CD14-positive monocyte (primary cell): Measurements from ENCODE around the gene TDRD7. TPM values are rescaled to one million over a fixed set of nuclear protein-coding genes. Genes with fewer than 3 reads are reported as not detected.

ENCODE experiments used
- DNase-seq, 3 donors: peaks; one replicate each; pipeline ENCODE4 v3.0.0-alpha.2; 2011 to 2022
- H2AFZ ChIP-seq: 2 replicates; pipeline ENCODE4 v1.6.0; 2012; ENCODE audit warnings: mild to moderate bottlenecking, low read depth, low read length, inconsistent platforms; ENCODE audit not compliant: insufficient read depth, poor library complexity, severe bottlenecking
- H3K27ac ChIP-seq, 2 donors: 1 replicate in 1 of 2; 2 replicates in 1 of 2; pipeline ENCODE4 v1.5.1; 2012 to 2013; ENCODE audit warnings: low read length in 2 of 2, control low read depth in 1 of 2, inconsistent platforms in 1 of 2, low read depth in 1 of 2, mild to moderate bottlenecking in 1 of 2
- H3K27me3 ChIP-seq, 2 donors: one replicate each; pipeline versions ENCODE4 v1.6.0 to v1.6.1; 2011 to 2013; ENCODE audit warnings: low read length in 2 of 2; ENCODE audit not compliant: control insufficient read depth in 2 of 2, insufficient read depth in 2 of 2
- H3K36me3 ChIP-seq, 2 donors: replicated peaks in 1 of 2; 1 replicate in 1 of 2; 2 replicates in 1 of 2; pipeline versions ENCODE4 v1.5.1 to v1.6.1; 2012 to 2013; ENCODE audit warnings: low read length in 2 of 2, control low read depth in 1 of 2, inconsistent platforms in 1 of 2, mild to moderate bottlenecking in 1 of 2; ENCODE audit not compliant: insufficient read depth in 2 of 2, control insufficient read depth in 1 of 2
- H3K4me1 ChIP-seq, 2 donors: 1 replicate in 1 of 2; 2 replicates in 1 of 2; pipeline versions ENCODE4 v1.5.1 to v1.6.1; 2012 to 2013; ENCODE audit warnings: low read length in 2 of 2, control low read depth in 1 of 2, inconsistent platforms in 1 of 2, mild to moderate bottlenecking in 1 of 2, moderate library complexity in 1 of 2; ENCODE audit not compliant: insufficient read depth in 2 of 2, control insufficient read depth in 1 of 2
- H3K4me2 ChIP-seq: replicated peaks from 2 replicates; pipeline ENCODE3; 2012; ENCODE audit warnings: low read length, moderate library complexity, mild to moderate bottlenecking; ENCODE audit not compliant: poor library complexity, severe bottlenecking; ENCODE audit errors: extremely low read depth
- H3K4me3 ChIP-seq, 3 experiments: fragments of 200-600 bp in 1 of 3; sonication (generic) in 1 of 3; replicated peaks in 1 of 3; 1 replicate in 2 of 3; 2 replicates in 1 of 3; pipeline ENCODE4 v1.5.1; 2011 to 2013; ENCODE audit warnings: low read length in 3 of 3, mild to moderate bottlenecking in 3 of 3, control low read depth in 2 of 3, low read depth in 2 of 3, inconsistent platforms in 1 of 3, moderate library complexity in 1 of 3
- H3K79me2 ChIP-seq: 2 replicates; pipeline ENCODE4 v1.6.0; 2012; ENCODE audit warnings: mild to moderate bottlenecking, control low read depth, inconsistent platforms, low read length, moderate library complexity; ENCODE audit not compliant: insufficient read depth
- H3K9ac ChIP-seq: 2 replicates; pipeline ENCODE4 v1.6.0; 2017; ENCODE audit warnings: low read length, mild to moderate bottlenecking; ENCODE audit not compliant: insufficient read depth, poor library complexity, severe bottlenecking
- H3K9me3 ChIP-seq, 2 donors: replicated peaks in 1 of 2; 1 replicate in 1 of 2; 2 replicates in 1 of 2; pipeline versions ENCODE4 v1.5.1 to v1.6.1; 2012 to 2013; ENCODE audit warnings: low read length in 2 of 2, control low read depth in 1 of 2; ENCODE audit not compliant: control insufficient read depth in 1 of 2, insufficient read depth in 1 of 2
- H4K20me1 ChIP-seq: 2 replicates; pipeline ENCODE4 v1.6.0; 2012; ENCODE audit warnings: mild to moderate bottlenecking, low read length, control low read depth, moderate library complexity; ENCODE audit not compliant: insufficient read depth
- H3K27ac Mint-ChIP-seq, 7 donors: one replicate each; pipeline ENCODE4 v1.8.0; 2020; ENCODE audit warnings: mild to moderate bottlenecking in 7 of 7, mixed read lengths in 7 of 7, moderate library complexity in 6 of 7, inconsistent platforms in 2 of 7
- H3K27me3 Mint-ChIP-seq, 3 donors: one replicate each; pipeline ENCODE4 v1.8.0; 2021 to 2022; ENCODE audit warnings: low read depth in 3 of 3, mild to moderate bottlenecking in 3 of 3, mixed read lengths in 3 of 3, moderate library complexity in 3 of 3, inconsistent platforms in 1 of 3
- H3K36me3 Mint-ChIP-seq, 2 donors: one replicate each; pipeline ENCODE4 v1.8.0; 2020; ENCODE audit warnings: mixed read lengths in 2 of 2, inconsistent platforms in 1 of 2, mild to moderate bottlenecking in 1 of 2
- H3K4me1 Mint-ChIP-seq: one replicate; pipeline ENCODE4 v1.8.0; 2020; ENCODE audit warnings: mild to moderate bottlenecking, mixed read lengths
- H3K4me3 Mint-ChIP-seq, 2 donors: one replicate each; pipeline ENCODE4 v1.8.0; 2020; ENCODE audit warnings: mild to moderate bottlenecking in 2 of 2, mixed read lengths in 2 of 2, moderate library complexity in 1 of 2
- H3K9me3 Mint-ChIP-seq, 7 donors: one replicate each; pipeline ENCODE4 v1.8.0; 2020 to 2022; ENCODE audit warnings: mixed read lengths in 7 of 7, mild to moderate bottlenecking in 6 of 7, moderate library complexity in 6 of 7, inconsistent platforms in 2 of 7
- CTCF ChIP-seq: fragments of 200-600 bp; IDR thresholded peaks from one replicate; pipeline ENCODE4 v1.8.0; 2022; ENCODE audit warnings: antibody characterized with exemption, mild to moderate bottlenecking
- WGBS: methylation state at CpG from one replicate; pipeline ENCODE4 v1.1.5; 2013; ENCODE audit warnings: missing lambda C conversion rate; ENCODE audit not compliant: insufficient coverage; 5-methylcytosine and 5-hydroxymethylcytosine counted together
- intact Hi-C, 2 donors: fragments of 100-400 bp; cut with micrococcal nuclease; formaldehyde crosslinking; loops; one replicate each; pipeline versions ENCODE4 v1.15.0 to v1.15.1; 2023
- polyA plus RNA-seq, 3 donors: library from polyadenylated mRNA; depleted of rRNA in 1 of 3; unstranded in 2 of 3; stranded (reverse) in 1 of 3; fragments of 300-500 nt in 2 of 3; fragments of >200 nt in 1 of 3; fragmentation: Illumina TruSeq in 2 of 3; gene quantifications; 1 replicate in 2 of 3; 2 replicates in 1 of 3; pipeline ENCODE4 v1.2.3, GENCODE V29; 2012 to 2021

Gene TDRD7
- polyA plus RNA-seq, 3 donors: 8.1 to 12.0 (median 11.1) TPM

GRCh38 chr9:97386733-97387503 lies 25.0 kb upstream of the TDRD7 start:
- H3K9me3 ChIP-seq: no peaks in the 10 kb centered on the region
- no peaks in the 10 kb centered on the region for H3K27me3 ChIP-seq
- Mint-ChIP-seq H3K36me3 (no peaks in the 10 kb centered on the region), H3K4me3 (peak overlapping the region in 1 of 2 donors; percentile 31), H3K27me3 (peaks cover 3 to 15% (median 7%) of the 10 kb centered on the region in 3 donors), H3K4me1 (peaks cover 19% of the 10 kb centered on the region), H3K27ac (peak overlapping the region in 2 of 7 donors; percentile 12 to 36), H3K9me3 (peaks cover 0 to 3% (median 0%) of the 10 kb centered on the region in 7 donors)
- WGBS: 8% methylated on average over 26 of the region's 30 CpGs
- intact Hi-C loops: loop anchor here in 1 of 2 donors (2.0 to 10.0 kb wide), 2 partner anchors 14 to 228 kb away; no protein-coding TSS in a partner anchor
- H2AFZ ChIP-seq: peak overlapping the region; percentile 54
- H4K20me1 ChIP-seq: no peaks in the 10 kb centered on the region
- H3K79me2 ChIP-seq: no peaks in the 10 kb centered on the region
- H3K4me2 ChIP-seq: peak overlapping the region; percentile 32
- no peaks in the 10 kb centered on the region for H3K36me3 ChIP-seq
- H3K27ac ChIP-seq: no peak overlapping the region
- DNase-seq: peak; percentile 52 to 78 (median 56)
- peaks cover 17 to 23% of the 10 kb centered on the region in 2 donors for H3K4me1 ChIP-seq
- TF ChIP-seq CTCF: peak; percentile 99
- H3K4me3 ChIP-seq: no peak overlapping the region
- no peak overlapping the region for H3K9ac ChIP-seq

- H3K36me3 ChIP-seq: no peaks in the 10 kb centered on the region
- DNase-seq: no peak
- no peak for TF ChIP-seq CTCF
- no peaks in the 10 kb centered on the region for H3K27me3 ChIP-seq
- H3K9me3 ChIP-seq: no peaks in the 10 kb centered on the region
- Mint-ChIP-seq H3K4me1 (peaks cover 19% of the 10 kb centered on the region), H3K36me3 (no peaks in the 10 kb centered on the region), H3K27ac (peak overlapping the region in 1 of 7 donors; percentile 74), H3K9me3 (peaks cover 0 to 3% (median 0%) of the 10 kb centered on the region in 7 donors), H3K27me3 (peaks cover 3 to 18% (median 7%) of the 10 kb centered on the region in 3 donors), H3K4me3 (no peak overlapping the region)
- intact Hi-C loops: loop anchor here in 1 of 2 donors (2.0 to 10.0 kb wide), 2 partner anchors 13 to 227 kb away; no protein-coding TSS in a partner anchor
- H3K27ac ChIP-seq: no peak overlapping the region
- WGBS: 68% methylated on average over 6 of the region's 13 CpGs
- no peaks in the 10 kb centered on the region for H3K79me2 ChIP-seq
- H3K9ac ChIP-seq: no peak overlapping the region
- peak overlapping the region; percentile 32 for H3K4me2 ChIP-seq
- H3K4me3 ChIP-seq: no peak overlapping the region
- no peaks in the 10 kb centered on the region for H4K20me1 ChIP-seq
- peak overlapping the region; percentile 54 for H2AFZ ChIP-seq
- H3K4me1 ChIP-seq: peaks cover 17 to 23% of the 10 kb centered on the region in 2 donors
Observed at GRCh38 chr9:97387504-97387886, 24.4 kb upstream of the TDRD7 start.
